ENCODE measurements around the gene RUFY3.

- TF ChIP-seq CTCF (IDR thresholded peaks at IDR 0.05) (no peak), POLR2A (IDR thresholded peaks at IDR 0.05) (no peak)
Measured at GRCh38 chr4:70674731-70675130, 47.0 kb upstream of the RUFY3 start.
